Measurements from ENCODE around the gene RPL10A.

Gene RPL10A

DNA sequence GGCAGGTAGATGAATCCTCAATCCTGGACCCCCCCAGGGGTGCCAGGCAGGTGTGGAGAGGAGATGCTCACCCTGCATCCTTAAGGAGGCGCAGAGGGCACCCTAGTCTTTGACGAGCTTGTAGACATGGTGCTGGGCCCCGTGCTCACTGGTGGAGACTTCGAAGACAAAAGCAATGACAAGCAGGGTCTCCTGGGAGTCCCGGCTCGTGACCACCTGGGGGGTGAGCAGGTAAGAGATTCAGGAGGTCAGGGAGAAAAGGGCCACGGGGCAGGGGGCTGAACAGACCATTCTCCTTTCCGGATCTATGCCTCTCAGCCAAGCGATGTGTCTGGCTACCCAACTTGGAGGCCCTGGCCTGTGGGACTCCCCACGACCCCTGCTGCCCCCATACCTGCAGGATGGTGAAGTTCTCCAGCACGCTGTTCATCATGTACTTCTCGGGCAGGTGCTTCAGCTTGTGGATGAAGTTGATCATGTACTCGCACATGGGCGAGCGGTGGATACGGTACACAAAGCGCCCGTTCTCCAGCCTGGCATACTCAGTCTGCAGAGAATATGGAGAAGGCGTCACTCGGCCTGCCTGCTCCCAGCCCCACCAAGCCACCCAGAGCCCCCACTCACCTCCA is 6.9 kb downstream of the RPL10A start:
- DNase-seq (ENCODE audit: low read depth in 2 of 2), result no peak

DNA sequence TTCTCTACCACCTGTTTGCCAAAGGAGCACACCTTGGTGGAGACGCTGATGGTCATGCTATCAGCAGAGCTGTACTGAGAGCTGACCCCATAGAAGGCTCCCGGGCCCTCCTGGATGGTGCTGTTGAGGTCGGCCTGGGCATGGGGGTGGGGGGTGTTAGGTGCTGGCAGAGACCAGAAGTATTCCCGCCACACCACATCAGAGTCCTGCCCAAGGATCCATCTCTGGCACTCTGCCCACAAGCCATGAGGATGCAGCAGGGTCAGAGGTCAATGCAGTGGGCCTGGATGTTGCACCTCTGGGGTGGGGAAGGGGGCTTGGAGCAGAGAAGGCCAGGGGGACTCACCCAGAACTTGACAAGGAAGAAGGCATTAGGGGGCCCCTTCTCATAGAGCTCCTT is 7.4 kb downstream of the RPL10A start:
- DNase-seq (ENCODE audit: low read depth in 2 of 2), result no peak

DNA sequence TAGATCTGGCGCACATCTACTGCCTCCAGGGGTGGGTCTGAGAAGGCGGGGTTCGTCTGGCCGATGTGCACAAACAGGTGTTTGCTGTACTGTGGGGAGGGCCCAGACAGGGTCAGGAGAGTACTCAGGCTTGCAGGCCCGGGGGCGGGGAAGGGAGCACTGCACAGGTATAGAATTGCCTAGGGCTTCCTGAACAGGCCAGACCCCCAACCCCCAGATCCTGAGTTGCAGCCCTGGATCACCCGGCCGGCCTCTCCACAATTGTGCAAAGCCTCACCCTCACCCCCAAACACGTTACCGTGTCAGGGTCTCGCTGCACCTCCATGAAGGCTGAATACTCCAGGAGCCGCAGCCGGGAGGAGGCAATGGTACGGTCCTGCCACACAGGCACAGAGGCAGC is 7.8 kb downstream of the RPL10A start:
- no peak for DNase-seq (ENCODE audit: low read depth in 2 of 2)

DNA sequence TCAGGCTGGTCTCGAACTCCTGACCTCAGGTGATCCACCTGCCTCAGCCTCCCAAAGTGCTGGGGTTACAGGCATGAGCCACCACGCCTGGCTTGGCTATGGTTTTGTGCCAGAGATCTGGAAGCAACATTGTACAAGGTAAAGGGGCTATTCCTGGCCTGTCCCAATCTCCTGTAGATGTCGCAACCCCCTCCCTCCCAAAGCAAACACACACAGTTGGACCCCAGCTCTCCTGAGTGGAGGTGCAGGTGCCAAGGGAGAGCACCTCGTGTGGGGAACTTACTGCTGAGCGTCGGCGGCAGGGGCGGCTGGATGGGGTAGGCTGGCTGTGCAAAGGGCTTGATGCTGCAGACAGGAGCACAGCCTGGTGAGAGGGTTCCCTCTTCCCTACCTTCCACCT is 8.8 kb downstream of the RPL10A start:
- DNase-seq (ENCODE audit: low read depth in 2 of 2), result no peak

DNA sequence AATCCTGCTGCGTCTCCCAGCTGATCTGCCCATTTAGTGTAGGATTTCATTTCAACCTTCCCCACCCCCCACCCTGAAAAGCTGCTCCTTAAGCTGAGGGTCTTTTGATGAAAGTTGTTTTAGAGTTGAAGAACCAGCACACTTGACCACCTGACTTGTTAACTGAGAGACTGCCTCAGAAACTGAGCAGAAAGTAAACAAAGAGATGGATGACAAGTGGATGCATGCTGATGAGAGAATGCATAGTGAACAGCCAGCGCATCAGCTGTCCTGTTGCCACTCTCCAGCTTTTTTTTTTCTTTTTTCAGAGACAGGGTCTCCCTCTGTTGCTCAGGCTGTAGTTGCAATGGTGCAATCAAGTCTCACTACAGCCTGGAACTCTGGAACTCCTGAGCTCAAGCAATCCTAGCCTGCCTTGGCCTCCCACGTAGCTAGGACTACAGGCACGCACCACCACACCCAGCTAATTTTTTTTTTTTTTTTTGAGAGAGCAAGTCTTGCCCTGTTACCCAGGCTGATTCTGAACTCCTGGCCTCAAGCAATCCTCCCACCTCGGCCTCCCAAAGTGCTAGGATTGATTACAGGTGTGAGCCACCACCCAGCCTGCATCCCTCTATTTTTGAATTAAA is 9.5 kb downstream of the RPL10A start:
- DNase-seq (ENCODE audit: low read depth in 2 of 2), result no peak

DNA sequence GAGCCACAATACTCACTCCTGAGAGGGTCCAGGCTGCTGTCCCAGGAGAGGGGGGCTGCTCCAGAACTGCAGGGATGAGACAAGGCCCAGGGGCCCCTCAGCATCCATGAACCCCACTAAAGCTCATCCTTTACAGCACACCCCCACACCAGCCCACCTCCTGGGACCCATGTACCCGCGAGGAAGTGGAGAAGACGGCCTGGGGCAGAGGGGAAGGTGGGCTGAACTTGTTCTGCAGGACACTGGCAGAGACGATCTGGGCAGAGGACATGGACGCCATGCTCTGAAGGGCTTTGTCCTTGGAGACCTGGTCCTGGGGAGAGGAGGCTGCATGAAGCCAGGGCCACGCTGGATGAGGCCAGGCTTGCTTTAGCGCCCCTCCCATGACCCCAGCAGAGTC is 10.1 kb downstream of the RPL10A start:
- DNase-seq (ENCODE audit: low read depth in 2 of 2), result no peak

DNA sequence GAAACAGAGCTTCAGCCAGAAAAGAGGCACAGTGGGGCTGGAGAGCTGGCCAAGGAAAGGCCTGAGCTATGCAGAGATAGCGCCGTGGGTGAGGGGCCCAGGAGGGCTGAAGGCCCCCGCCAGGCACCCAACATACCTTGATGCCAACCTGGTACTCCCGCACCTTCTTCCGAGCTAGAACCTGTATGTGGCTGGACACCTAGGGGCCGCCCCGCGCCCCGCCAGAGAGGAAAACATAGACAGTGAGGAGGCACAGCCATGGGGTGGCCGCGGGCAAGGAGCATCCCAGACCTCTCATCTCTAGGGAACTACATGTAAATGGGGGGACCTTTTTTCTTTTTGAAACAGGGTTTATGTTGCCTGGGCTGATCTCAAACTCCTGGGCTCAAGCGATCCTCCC is 12.0 kb downstream of the RPL10A start:
- no peak for DNase-seq (ENCODE audit: low read depth in 2 of 2)

DNA sequence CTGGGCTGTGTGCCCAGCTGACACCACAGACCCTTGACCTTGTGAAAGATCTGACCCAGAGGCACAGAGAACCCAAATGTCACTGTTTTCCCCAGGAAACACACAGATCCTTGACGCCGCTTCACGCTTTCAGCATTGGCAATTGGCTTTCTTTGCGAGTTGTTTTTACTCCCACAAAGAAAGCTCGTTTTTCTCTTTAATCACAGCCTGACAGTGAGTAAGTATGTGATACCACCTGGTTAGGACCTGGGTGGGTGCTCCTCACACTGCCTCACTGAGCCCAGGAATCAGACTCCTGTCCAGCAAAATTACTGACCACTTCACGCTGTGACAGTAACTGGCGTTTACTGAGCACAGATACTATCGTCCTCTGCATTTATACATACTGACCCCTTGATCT is 13.0 kb downstream of the RPL10A start:
- no peak for DNase-seq (ENCODE audit: low read depth in 2 of 2)

DNA sequence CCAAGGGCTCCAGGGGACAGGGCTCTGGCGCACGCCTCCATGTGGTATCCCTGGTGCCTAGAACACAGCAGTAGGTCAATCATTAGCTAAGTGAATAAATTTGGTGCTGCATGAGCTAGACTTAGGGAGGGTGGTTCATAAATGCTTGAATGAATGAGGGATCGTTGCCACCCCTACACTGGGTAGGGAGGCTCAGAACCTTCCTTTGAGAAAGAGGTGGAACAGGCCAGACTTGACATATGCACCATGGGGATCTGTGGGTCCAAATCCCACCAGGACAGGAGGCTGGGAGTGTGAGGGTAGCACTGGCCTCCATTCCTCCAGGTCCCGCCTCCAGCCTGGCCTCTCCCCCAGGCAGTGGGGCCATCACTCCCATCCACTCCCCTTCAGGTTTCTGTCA is 14.9 kb downstream of the RPL10A start:
- no peak for DNase-seq (ENCODE audit: low read depth in 2 of 2)

DNA sequence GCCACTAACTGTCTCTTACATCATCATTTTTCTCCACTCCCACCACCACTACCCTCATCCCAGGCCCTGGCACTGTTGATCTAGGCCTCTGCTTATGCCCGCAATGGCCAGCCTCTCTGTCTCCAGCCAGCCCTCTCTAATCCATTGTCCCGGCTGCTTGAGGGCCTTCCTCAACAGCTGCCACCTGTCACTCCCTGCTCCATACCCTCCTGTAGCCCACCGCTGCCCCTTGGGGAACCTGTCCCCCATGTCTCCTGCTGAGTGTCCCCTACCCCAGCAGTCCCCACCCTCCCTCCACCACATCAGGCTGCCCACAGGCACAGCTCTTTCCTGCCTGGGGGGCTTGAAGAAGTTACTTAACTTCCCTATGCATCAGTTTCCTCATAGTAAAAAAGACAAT is 15.3 kb downstream of the RPL10A start:
- DNase-seq (ENCODE audit: low read depth in 2 of 2), result no peak

DNA sequence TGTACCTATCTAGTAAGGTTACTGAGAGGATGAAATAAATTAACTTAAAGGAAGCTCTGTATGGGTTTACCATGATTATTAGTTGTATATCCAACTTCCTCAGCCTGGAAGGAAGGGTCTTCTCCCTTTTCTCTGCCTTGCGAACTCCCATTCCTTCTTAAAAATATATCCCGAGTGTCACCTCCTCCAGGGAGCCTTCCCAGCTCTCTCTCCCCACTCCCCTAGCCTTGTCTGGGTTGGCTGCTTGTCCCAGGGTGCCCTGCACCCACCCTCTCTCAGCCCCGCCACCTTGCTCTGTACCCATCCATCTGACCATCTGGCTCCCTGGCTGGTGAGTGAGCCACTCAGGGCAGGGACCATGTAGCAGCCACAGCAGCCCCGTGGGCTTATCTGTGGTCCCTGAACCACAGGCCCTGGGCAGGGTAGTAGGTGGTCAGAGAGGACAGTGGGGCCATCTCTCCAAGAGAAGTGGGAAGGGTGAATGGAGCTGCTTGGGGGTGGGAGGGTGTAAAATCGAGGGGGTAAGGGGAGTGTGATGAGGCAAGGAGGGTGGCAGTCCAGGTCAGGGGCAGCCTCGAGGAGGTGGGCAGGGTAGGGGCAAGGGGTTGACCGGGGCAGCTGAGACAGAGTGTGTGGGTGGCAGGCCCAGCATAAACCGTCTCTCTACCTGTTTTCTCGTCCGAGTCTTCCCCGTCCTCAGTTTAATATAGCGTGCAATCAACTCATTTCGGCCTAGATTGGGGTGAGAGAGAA is 15.9 kb downstream of the RPL10A start:
- DNase-seq (ENCODE audit: low read depth in 2 of 2), result no peak

DNA sequence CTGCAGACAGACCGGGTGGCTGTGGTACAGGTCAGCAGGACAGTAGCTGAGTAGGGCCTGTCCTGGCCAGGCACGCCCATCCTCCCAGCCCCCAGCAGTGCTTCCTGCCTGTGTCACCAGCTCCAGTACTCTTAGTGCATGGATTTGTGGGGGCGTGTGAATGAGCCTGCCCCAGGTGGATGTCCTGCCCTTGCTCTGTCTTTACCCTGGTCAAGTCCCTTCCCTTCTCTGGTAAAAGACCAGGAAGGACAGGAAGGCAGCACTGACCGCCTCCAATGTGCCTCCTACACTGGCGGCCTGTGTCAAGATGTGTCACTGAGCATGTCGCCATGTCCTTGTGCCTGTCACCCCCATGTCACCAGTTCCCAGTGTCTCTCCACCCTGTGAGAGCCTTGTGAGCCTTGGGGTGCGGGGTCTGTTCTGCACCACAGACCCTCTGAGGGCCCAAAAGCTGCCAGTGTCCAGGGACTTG is 16.8 kb downstream of the RPL10A start:
- no peak for DNase-seq (ENCODE audit: low read depth in 2 of 2)

DNA sequence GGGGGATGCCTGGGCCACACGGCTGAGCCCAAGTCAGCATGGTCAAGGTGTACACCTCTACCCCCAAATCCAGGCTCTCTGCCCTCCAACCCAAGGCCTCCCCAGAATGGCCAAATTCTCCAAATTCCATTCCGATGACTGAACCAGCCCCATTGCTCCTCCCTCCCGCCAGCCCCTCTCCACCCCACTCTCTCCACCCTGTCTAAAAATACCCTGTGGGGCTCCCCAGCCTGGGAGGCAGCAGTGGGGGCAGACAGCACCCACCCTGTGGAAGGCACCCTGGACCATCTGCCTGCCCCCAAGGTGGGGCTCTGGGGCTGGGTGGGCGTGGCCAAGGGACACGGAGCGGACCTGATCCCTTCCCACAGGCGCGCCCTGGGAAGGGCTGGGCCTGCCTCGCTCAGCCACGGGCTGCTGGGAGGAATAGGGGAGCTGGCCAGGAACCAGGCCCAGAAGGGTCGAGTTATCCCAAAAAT is 17.2 kb downstream of the RPL10A start:
- DNase-seq (ENCODE audit: low read depth in 2 of 2), result no peak

DNA sequence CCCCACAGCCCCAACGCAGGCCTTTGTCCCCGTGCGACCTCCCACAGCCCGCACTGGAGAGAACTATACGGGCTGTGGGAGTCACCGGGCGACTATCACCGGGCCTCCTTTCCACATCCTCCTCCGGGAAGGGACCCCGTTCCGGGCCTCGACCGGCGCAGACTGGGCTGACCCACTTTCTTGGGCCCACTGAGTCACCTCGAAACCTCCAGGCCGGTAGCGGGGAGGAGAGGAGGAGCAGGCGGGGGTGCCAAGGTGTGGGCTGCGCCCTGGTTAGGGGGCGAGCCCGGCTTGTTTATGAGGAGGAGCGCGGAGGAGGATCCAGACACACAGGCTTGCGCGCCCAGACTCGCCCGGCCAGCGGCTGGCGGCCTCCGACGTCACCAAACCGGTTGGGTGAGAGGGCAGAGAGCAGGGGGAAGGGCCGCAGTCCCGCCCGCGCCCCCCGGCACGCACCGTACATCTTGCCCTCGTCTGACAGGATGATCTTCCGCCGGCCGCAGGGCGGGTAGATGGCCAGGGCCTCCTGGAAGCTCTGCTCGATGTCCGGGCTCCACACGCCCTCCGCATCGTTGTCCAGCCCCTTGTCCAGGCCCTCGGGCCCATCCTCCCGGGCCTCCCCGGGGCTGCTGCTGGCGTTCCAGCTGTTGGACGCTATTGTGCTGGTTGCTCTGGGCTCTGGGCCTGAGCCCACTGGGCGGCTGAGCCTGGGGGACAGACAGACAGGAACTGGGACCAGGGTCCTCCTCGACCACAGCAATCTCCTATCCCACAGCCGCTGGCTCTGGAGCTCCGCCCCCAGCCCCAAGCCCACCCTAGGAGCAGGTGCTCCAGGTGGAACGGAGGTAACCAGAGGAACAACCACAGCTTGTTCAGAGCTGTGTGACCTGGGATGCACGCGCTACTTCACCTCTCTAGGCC is 18.1 kb downstream of the RPL10A start:
- no peak for DNase-seq (ENCODE audit: low read depth in 2 of 2)

DNA sequence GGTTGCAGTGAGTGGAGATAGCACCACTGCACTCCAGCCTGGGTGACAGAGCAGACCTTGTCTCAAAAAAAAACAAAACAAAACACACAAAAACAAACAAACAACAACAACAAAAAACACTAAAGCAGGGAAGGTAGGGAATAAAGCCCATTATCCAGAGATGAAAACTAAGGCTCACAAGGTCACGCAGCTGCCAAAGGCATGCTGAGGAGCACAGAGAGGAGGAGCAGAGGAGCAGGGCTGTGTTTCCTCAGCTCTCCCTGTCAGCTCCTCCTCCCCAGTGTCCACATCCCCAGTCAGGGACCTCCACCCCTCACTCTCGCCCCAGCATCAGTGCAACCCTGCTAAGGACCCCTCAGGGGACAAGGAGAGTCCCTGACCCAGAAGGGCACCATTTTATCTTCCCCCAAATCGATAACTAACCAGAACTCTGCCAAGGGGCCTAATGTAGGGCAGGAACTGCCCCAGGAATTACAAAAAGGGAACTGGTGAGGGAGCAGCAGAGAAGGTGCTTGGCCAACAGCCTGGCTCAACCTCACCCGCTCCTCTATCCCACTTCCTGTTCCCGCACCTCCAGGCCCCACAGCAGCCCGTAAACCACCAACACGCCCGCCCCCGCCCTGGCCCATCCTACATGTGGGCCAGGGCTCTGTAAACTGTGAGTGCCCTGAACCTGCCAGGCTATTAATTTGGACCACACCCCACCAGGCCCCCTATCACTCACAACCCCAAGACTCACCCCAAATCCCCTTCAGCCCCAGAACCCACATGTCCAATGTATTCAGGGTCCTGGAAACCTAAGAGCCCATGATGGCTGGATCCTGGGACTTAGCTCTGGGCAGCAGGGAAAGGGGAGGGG is 19.7 kb downstream of the RPL10A start:
- DNase-seq (ENCODE audit: low read depth in 2 of 2), result no peak

DNA sequence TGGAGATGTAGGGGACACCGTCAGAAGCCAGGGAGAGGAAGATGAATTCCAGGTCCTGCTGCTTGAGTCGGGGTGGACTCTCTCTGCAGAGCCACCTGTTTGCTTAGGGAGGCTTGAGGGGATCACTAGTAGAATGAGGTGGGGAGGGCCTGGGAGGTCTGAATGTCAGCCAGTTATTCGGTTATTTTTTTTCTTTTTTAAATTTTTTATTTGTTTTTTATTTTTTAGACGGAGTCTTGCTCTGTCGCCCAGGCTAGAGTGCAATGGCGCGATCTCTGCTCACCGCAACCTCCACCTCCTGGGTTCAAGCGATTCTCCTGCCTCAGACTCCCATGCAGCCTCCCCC is 20.3 kb downstream of the RPL10A start:
- no peak for DNase-seq (ENCODE audit: low read depth in 2 of 2)

DNA sequence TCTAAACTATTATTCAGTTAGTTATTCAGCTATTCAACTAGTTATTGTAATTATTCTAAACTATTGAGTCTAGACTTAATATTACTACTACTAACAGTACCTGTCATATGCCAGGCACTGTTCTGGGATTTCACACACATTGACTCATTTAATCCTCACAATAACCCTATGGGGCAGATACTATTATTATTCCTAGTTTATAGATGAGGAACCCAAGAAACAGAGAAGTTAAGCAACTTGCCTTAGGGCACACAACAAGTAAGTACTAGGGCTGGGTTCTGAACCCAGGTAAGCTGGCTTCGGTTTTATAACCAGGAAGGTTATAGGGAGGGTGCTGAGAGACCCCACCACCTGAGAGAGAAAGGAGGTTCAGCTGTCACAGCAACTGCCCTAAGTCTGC is 20.9 kb downstream of the RPL10A start:
- DNase-seq (ENCODE audit: low read depth in 2 of 2), result no peak

DNA sequence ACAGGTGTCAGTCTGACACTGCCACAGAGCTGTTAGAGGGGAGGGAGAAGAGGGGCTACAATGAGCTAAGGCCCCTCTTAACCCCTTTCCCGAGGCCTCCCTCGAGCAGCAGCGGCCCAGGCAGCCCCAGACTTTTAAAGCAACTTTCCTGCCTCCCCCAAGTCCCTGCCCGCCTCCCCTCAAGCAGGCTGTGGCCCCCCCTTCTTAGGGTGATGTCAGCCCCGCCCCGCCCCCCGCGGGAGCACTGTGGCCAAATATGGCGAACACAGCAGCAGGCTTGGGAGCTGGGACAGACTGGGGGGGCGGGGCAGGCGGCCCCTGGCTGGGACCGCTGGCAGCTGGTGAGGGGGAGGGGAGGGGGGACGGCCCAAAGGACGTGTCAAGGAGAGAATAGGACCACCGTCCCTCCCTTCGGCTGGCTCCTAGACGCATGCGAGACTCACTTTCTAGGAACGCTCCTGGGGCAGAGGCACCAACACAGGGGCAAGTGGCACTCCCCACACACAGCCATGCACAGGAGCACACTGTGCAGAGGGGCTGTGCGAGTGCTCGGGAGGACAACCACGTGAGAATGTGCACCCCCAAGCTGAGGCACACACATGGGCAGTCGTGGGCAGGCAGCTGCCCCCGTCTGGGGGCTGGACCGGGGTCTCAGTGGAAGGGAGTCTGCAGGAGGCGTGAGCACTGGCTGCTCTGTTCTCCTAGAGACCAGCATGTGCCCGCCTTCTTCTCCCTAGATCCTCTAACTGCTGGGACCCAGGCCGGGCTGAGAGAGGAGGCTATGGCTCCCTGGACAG is 22.0 kb downstream of the RPL10A start:
- no peak for DNase-seq (ENCODE audit: low read depth in 2 of 2)

DNA sequence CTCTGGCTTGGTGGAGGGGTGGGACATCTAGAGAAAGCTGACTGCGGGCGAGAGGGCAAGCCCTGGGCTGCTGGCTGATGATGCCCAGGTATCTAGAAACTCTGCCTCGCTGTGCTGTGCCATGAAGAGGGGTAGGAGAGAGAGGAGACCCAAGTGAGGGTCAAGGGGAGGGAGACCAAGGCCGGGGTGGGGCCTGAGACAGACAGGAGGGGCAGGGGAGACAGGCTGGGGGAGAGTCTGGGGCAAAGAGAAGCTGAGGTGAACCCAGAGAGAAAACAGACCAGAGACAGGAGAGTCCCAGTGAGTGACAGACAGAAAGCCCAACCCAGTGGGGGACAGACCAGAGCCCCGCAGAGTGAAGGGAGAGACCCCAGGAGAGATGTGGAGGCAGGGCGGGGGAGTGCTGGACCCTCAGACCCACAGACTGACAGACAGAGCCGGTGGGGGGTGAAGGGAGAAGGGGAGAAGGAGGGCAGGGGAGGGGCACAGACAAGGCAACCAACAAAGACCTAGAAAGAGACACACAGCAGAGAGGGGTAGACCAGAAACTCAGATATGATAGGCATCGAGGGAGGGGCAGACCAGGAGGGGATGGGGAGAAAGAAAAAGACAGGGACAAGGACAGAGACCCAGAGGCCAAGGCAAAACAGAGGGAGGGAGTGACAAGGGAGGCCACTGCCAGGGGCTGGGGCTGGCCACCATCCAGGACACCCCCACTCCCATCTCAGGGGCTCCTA is 22.8 kb downstream of the RPL10A start:
- no peak for DNase-seq (ENCODE audit: low read depth in 2 of 2)
